ENCODE measurements around the gene SLC2A4RG.

GRCh38 chr20:63781181-63781580, 41.6 kb downstream of the SLC2A4RG start:
- TF ChIP-seq, protein P1, sequence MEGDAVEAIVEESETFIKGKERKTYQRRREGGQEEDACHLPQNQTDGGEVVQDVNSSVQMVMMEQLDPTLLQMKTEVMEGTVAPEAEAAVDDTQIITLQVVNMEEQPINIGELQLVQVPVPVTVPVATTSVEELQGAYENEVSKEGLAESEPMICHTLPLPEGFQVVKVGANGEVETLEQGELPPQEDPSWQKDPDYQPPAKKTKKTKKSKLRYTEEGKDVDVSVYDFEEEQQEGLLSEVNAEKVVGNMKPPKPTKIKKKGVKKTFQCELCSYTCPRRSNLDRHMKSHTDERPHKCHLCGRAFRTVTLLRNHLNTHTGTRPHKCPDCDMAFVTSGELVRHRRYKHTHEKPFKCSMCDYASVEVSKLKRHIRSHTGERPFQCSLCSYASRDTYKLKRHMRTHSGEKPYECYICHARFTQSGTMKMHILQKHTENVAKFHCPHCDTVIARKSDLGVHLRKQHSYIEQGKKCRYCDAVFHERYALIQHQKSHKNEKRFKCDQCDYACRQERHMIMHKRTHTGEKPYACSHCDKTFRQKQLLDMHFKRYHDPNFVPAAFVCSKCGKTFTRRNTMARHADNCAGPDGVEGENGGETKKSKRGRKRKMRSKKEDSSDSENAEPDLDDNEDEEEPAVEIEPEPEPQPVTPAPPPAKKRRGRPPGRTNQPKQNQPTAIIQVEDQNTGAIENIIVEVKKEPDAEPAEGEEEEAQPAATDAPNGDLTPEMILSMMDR (IDR thresholded peaks at IDR 0.05), result no peak
- no peak for TF ChIP-seq POLR2A (IDR thresholded peaks at IDR 0.05)

Measured in adrenal gland (tissue), 5 donors.